GM23338 (cell line): ENCODE results near the gene C1QTNF1. TPM values are rescaled to one million over a fixed set of nuclear protein-coding genes. Genes with fewer than 3 reads are reported as not detected.

ENCODE experiments used
- ATAC-seq: fragments of 200-7000 bp; cut with Tn5 transposase; 3 replicates; pipeline ENCODE4 v1.9.1; 2020
- DNase-seq: peaks from one replicate; pipeline ENCODE4 v3.0.0-alpha.2; 2015; ENCODE audit warnings: low spot score
- H2AFZ ChIP-seq: fragments of 200-600 bp; sonication (generic); 2 replicates; pipeline ENCODE4 v1.8.0; 2016; ENCODE audit warnings: antibody characterized with exemption, mild to moderate bottlenecking, moderate library complexity
- H3F3A ChIP-seq: fragments of 200-600 bp; sonication (generic); replicated peaks from 2 replicates; pipeline ENCODE4 v1.8.0; 2017; ENCODE audit warnings: antibody characterized with exemption, mixed run types, low read depth
- H3K27ac ChIP-seq: fragments of 200-600 bp; sonication (generic); 2 replicates; pipeline ENCODE4 v1.6.1; 2016; ENCODE audit warnings: low read depth
- H3K27me3 ChIP-seq: fragments of 200-600 bp; sonication (generic); 2 replicates; pipeline ENCODE4 v1.8.0; 2016; ENCODE audit warnings: mild to moderate bottlenecking, mixed run types, moderate library complexity; ENCODE audit not compliant: insufficient read depth
- H3K36me3 ChIP-seq: fragments of 200-600 bp; sonication (generic); 2 replicates; pipeline ENCODE4 v1.8.0; 2016; ENCODE audit warnings: mild to moderate bottlenecking; ENCODE audit not compliant: insufficient read depth
- H3K4me1 ChIP-seq: fragments of 200-600 bp; sonication (generic); 2 replicates; pipeline ENCODE4 v1.8.0; 2016; ENCODE audit warnings: mild to moderate bottlenecking, moderate library complexity; ENCODE audit not compliant: insufficient read depth
- H3K4me2 ChIP-seq: fragments of 200-600 bp; sonication (generic); 2 replicates; pipeline ENCODE4 v1.7.1; 2017; ENCODE audit warnings: mixed run types
- H3K4me3 ChIP-seq: fragments of 200-600 bp; sonication (generic); 2 replicates; pipeline ENCODE4 v1.6.1; 2016; ENCODE audit warnings: mixed run types
- H3K79me2 ChIP-seq: fragments of 200-600 bp; sonication (generic); replicated peaks from 2 replicates; pipeline ENCODE4 v1.8.0; 2017; ENCODE audit warnings: mild to moderate bottlenecking; ENCODE audit not compliant: insufficient read depth
- H3K9me2 ChIP-seq: fragments of 200-600 bp; sonication (generic); 2 replicates; pipeline ENCODE4 v1.8.0; 2017; ENCODE audit not compliant: insufficient read depth
- H4K20me1 ChIP-seq: fragments of 200-600 bp; sonication (generic); replicated peaks from 2 replicates; pipeline ENCODE4 v1.8.0; 2017; ENCODE audit warnings: mild to moderate bottlenecking; ENCODE audit not compliant: insufficient read depth
- H3K27ac Mint-ChIP-seq: 2 replicates; pipeline ENCODE4 v1.8.0; 2020; ENCODE audit warnings: inconsistent platforms, mild to moderate bottlenecking, moderate library complexity, mixed read lengths
- H3K27me3 Mint-ChIP-seq: 3 replicates; pipeline ENCODE4 v1.8.0; 2022; ENCODE audit warnings: low read depth, mild to moderate bottlenecking, moderate library complexity, mixed read lengths, inconsistent platforms; ENCODE audit not compliant: insufficient read depth, poor library complexity
- H3K36me3 Mint-ChIP-seq: 3 replicates; pipeline ENCODE4 v1.8.0; 2021; ENCODE audit warnings: low read depth, mild to moderate bottlenecking, inconsistent platforms, moderate library complexity, mixed read lengths
- H3K4me1 Mint-ChIP-seq: 3 replicates; pipeline ENCODE4 v1.8.0; 2020; ENCODE audit warnings: mild to moderate bottlenecking, inconsistent platforms, mixed read lengths
- H3K4me3 Mint-ChIP-seq: 3 replicates; pipeline ENCODE4 v1.8.0; 2021; ENCODE audit warnings: moderate library complexity, mild to moderate bottlenecking, inconsistent platforms, mixed read lengths
- H3K9me3 Mint-ChIP-seq: 3 replicates; pipeline ENCODE4 v1.8.0; 2020; ENCODE audit warnings: moderate library complexity, mild to moderate bottlenecking, inconsistent platforms, mixed read lengths
- CREB1 ChIP-seq: fragments of 250-450 bp; sonication (Bioruptor Pico); IDR thresholded peaks from 2 replicates; pipeline ENCODE4 v1.5.0; 2020; ENCODE audit warnings: low read depth, mild to moderate bottlenecking, moderate library complexity
- ETS1 ChIP-seq: IDR thresholded peaks from 2 replicates; pipeline ENCODE4 v1.6.1; 2016; ENCODE audit warnings: antibody characterized with exemption
- EZH2 ChIP-seq: fragments of 200-600 bp; sonication (generic); IDR thresholded peaks from one replicate; pipeline ENCODE4 v1.8.0; 2017; ENCODE audit warnings: antibody characterized with exemption, mild to moderate bottlenecking, low read depth; ENCODE audit not compliant: unreplicated experiment
- EZH2phosphoT487 ChIP-seq: fragments of 200-600 bp; sonication (generic); IDR thresholded peaks from one replicate; pipeline ENCODE4 v1.8.1; 2018; ENCODE audit warnings: antibody characterized with exemption; ENCODE audit not compliant: unreplicated experiment
- JUNB ChIP-seq: IDR thresholded peaks from one replicate; pipeline ENCODE4 v1.6.1; 2016; ENCODE audit warnings: antibody characterized with exemption; ENCODE audit not compliant: unreplicated experiment
- NANOG ChIP-seq: IDR thresholded peaks from 2 replicates; pipeline ENCODE4 v1.6.1; 2016; ENCODE audit warnings: antibody characterized with exemption, borderline replicate concordance
- POLR2AphosphoS5 ChIP-seq: IDR thresholded peaks from 2 replicates; pipeline ENCODE4 v1.6.1; 2016; ENCODE audit warnings: antibody characterized with exemption, low read depth
- REST ChIP-seq: IDR thresholded peaks from one replicate; pipeline ENCODE4 v1.6.1; 2018; ENCODE audit warnings: antibody characterized with exemption; ENCODE audit not compliant: unreplicated experiment
- STAT1 ChIP-seq: IDR thresholded peaks from one replicate; pipeline ENCODE4 v1.6.1; 2016; ENCODE audit warnings: antibody characterized with exemption; ENCODE audit not compliant: unreplicated experiment
- ZNF114 ChIP-seq: fragments of 250-450 bp; sonication (Bioruptor Pico); IDR thresholded peaks from 2 replicates; pipeline ENCODE4 v1.5.0; 2020; ENCODE audit warnings: mild to moderate bottlenecking, moderate library complexity
- ZNF331 ChIP-seq: fragments of 250-450 bp; sonication (Bioruptor Pico); IDR thresholded peaks from 2 replicates; pipeline ENCODE4 v1.5.0; 2020; ENCODE audit warnings: low read depth, mild to moderate bottlenecking, moderate library complexity
- ZNF462 ChIP-seq: fragments of 250-450 bp; sonication (Bioruptor Pico); IDR thresholded peaks from 2 replicates; pipeline ENCODE4 v1.5.0; 2020; ENCODE audit warnings: mild to moderate bottlenecking, moderate library complexity
- polyA plus RNA-seq: library from polyadenylated mRNA; unstranded; fragments of >200 nt; fragmentation: Nextera tagmentation; extraction: Ambion mirVana; gene quantifications from 2 replicates; pipeline ENCODE4 v1.2.1, GENCODE V29; 2016
- total RNA-seq: library from RNA; depleted of rRNA; stranded (reverse); fragments of >200 nt; shearing (Covaris generic); gene quantifications from 2 replicates; pipeline ENCODE4 v1.2.3, GENCODE V29; 2014

C1QTNF1 gene
- total and polyA plus RNA-seq, 2 experiments from 2014 or later: 1.1 to 1.9 TPM

- H3K4me1 ChIP-seq: peaks cover 3% of the 10 kb centered on the region
- H3K9me2 ChIP-seq: no peaks in the 10 kb centered on the region
- H3K9me3 Mint-ChIP-seq: peaks cover 40% of the 10 kb centered on the region
- H3K27me3 ChIP-seq: peaks cover 36% of the 10 kb centered on the region
- no peaks in the 10 kb centered on the region for H3F3A ChIP-seq
- H3K79me2 ChIP-seq: no peaks in the 10 kb centered on the region
- H3K4me2 ChIP-seq: no peak overlapping the region
- H4K20me1 ChIP-seq: no peaks in the 10 kb centered on the region
- peaks cover 10% of the 10 kb centered on the region; the same call in 2 of the 3 replicates for H3K36me3 Mint-ChIP-seq
- no peak overlapping the region for H3K27ac ChIP-seq
- H2AFZ ChIP-seq: no peak overlapping the region
- DNase-seq: no peak
- H3K27ac Mint-ChIP-seq: no peak overlapping the region
- no peak overlapping the region for H3K4me3 Mint-ChIP-seq
- H3K36me3 ChIP-seq: no peaks in the 10 kb centered on the region
- no peak overlapping the region for H3K4me3 ChIP-seq
- peaks cover 27% of the 10 kb centered on the region for H3K27me3 Mint-ChIP-seq
- H3K4me1 Mint-ChIP-seq: peaks cover 12% of the 10 kb centered on the region
- TF ChIP-seq EZH2phosphoT487: no peak
- TF ChIP-seq ZNF462 (CRISPR knock-in tag): no peak
- no peak for TF ChIP-seq EZH2
- no peak for TF ChIP-seq CREB1 (CRISPR knock-in tag)
- TF ChIP-seq ETS1: no peak
- TF ChIP-seq REST: no peak
- TF ChIP-seq ZNF114 (CRISPR knock-in tag): no peak
- TF ChIP-seq STAT1: no peak
- no peak for TF ChIP-seq ZNF331
- no peak for TF ChIP-seq JUNB
- no peak for TF ChIP-seq POLR2AphosphoS5
- TF ChIP-seq NANOG: no peak
- ATAC-seq: no peak
Measured at GRCh38 chr17:79018370-79018695, 5.6 kb upstream of the C1QTNF1 start.
